Bronchial epithelial cell (primary cell): ENCODE results near the gene STOX1. TPM values are rescaled to one million over a fixed set of nuclear protein-coding genes. Genes with fewer than 3 reads are reported as not detected.
A peak's percentile ranks its signal among the peaks of the same experiment; 100 is the strongest.

ENCODE experiments used
- DNase-seq: peaks from one replicate; pipeline ENCODE4 v3.0.0-alpha.2; 2010; ENCODE audit warnings: low read depth
- FAIRE-seq: peaks from 2 replicates; lab custom pipeline; 2011; peaks lifted over from hg19 to GRCh38; lab: Jason Lieb, UNC
- H3K27me3 ChIP-seq: 2 replicates; pipeline ENCODE4 v1.5.1; 2011; ENCODE audit warnings: low read length; ENCODE audit not compliant: control insufficient read depth, insufficient read depth
- H3K36me3 ChIP-seq: 2 replicates; pipeline ENCODE4 v1.5.1; 2011; ENCODE audit warnings: low read length; ENCODE audit not compliant: control insufficient read depth, insufficient read depth
- H3K4me3 ChIP-seq: 2 replicates; pipeline ENCODE4 v1.5.1; 2011; ENCODE audit warnings: mild to moderate bottlenecking, low read depth, low read length, control low read depth
- total RNA-seq: library from RNA; depleted of rRNA; stranded (reverse); fragments of >200 nt; gene quantifications from 2 replicates; pipeline ENCODE4 v1.2.1, GENCODE V29; 2014
- TF ChIP-seq, protein P1 (sequence below): IDR thresholded peaks from 2 replicates; pipeline ENCODE4 v1.5.1; 2011; ENCODE audit warnings: mild to moderate bottlenecking, moderate library complexity, low read length, control low read depth, inconsistent platforms; ENCODE audit not compliant: insufficient read depth, severe bottlenecking

The STOX1 gene
- total RNA-seq, 1 donor from 2014 or later: under 0.01 TPM

DNA sequence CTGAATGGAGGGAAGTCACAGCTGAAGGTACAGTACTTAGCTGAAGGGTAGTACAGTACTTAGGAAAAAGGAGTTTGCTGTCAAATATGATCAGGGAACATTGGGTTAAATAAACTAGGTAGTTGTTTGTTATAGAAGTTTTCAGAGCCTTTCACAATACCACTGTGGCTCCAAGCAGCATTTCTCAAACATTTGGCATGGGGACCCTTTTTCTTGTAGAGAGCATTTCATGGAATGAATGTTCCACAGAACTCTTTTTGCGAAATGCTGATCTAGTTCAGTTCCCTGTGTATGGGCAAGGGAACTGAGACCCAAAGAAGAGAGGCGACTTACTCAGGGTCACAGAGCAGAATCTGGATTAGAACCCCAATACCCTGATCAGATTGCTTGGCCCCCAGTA lies 42.3 kb downstream of the STOX1 start:
- H3K4me3 ChIP-seq: no peak overlapping the region
- H3K36me3 ChIP-seq: no peaks in the 10 kb centered on the region
- DNase-seq: no peak
- no peak for FAIRE-seq
- TF ChIP-seq, protein P1, sequence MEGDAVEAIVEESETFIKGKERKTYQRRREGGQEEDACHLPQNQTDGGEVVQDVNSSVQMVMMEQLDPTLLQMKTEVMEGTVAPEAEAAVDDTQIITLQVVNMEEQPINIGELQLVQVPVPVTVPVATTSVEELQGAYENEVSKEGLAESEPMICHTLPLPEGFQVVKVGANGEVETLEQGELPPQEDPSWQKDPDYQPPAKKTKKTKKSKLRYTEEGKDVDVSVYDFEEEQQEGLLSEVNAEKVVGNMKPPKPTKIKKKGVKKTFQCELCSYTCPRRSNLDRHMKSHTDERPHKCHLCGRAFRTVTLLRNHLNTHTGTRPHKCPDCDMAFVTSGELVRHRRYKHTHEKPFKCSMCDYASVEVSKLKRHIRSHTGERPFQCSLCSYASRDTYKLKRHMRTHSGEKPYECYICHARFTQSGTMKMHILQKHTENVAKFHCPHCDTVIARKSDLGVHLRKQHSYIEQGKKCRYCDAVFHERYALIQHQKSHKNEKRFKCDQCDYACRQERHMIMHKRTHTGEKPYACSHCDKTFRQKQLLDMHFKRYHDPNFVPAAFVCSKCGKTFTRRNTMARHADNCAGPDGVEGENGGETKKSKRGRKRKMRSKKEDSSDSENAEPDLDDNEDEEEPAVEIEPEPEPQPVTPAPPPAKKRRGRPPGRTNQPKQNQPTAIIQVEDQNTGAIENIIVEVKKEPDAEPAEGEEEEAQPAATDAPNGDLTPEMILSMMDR: no peak
- H3K27me3 ChIP-seq: no peaks in the 10 kb centered on the region

DNA sequence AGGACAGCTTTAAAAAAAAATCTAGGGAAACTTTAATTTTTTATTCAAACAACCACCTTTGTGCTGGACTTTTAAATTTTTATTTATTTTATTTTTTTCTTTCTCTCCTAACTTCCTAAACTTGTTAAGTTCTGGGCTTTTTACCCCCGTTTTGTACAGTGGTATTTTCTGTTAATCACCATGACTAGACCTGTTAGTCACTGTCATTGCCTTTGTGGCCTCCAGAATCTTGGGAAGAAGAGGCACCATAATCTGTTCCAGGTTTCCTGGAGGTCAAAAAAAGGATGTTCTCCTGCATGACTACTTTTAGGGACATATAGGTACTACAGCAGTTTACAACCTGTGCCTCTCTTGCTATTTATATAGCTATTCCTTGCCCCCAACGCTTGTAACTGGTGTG lies 42.7 kb downstream of the STOX1 start:
- FAIRE-seq (no peak), DNase-seq (no peak)
- no peaks in the 10 kb centered on the region for H3K27me3 ChIP-seq
- no peak overlapping the region for H3K4me3 ChIP-seq
- TF ChIP-seq, protein P1: no peak
- no peaks in the 10 kb centered on the region for H3K36me3 ChIP-seq

DNA sequence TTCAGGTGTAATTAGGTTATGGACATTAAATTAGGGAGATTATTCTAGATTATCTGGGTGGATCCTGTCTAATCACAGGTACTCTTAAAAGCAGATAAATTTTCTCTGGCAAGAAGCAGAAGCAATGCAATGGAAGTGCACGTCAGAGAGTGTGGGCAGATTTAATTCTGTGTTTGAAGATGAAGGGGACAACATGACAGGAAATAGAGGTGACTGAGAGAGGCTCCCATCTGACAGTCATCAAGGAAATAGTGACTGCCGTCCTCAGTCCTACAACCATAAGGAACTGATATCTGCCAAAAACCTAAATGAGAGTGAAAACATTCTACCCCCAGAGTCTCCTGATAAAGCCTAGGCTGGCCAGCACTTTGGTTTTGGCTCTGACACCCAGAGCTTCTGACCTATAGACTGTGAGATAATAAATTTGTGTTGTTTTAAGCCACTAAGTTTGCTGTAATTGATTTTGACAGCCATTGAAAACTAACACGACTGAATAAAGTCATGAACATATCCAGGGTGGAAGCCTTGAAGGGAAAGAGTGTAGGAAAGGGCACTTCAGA lies 43.3 kb downstream of the STOX1 start:
- H3K36me3 ChIP-seq: no peaks in the 10 kb centered on the region
- DNase-seq: no peak
- TF ChIP-seq, protein P1: no peak
- no peak overlapping the region for H3K4me3 ChIP-seq
- FAIRE-seq: no peak
- no peaks in the 10 kb centered on the region for H3K27me3 ChIP-seq

DNA sequence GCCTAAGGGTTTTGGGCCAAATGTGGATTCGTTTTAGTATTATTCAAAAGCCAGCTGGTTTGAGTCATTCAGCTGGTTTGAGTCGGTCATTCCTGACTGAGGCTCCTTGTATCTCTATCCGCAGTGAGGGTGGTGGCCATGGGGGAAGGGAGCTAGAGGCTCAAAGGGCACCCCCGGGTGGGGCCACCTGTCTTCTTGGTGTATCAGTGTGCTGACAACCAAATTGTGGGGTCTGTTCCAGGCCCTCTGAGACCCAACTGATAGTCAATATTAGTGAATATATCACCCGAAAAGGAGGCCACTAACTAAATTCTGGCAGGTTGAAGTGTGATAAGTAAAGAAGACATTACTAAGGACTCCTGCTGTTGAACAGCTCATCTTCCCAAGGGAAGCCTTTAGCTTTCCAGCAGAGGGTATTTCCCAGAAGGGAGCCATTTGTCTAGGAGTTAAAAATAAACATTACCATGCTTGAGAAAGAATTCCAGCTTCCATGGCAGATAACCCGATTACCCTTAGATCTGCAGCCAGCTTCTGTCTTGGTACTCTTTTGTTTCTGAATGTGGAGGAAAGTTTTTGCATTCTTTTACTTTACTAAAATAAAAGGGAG lies 43.9 kb downstream of the STOX1 start:
- H3K4me3 ChIP-seq: no peak overlapping the region
- DNase-seq (peak; percentile 2), FAIRE-seq (no peak)
- H3K36me3 ChIP-seq: no peaks in the 10 kb centered on the region
- H3K27me3 ChIP-seq: no peaks in the 10 kb centered on the region
- TF ChIP-seq, protein P1: no peak

DNA sequence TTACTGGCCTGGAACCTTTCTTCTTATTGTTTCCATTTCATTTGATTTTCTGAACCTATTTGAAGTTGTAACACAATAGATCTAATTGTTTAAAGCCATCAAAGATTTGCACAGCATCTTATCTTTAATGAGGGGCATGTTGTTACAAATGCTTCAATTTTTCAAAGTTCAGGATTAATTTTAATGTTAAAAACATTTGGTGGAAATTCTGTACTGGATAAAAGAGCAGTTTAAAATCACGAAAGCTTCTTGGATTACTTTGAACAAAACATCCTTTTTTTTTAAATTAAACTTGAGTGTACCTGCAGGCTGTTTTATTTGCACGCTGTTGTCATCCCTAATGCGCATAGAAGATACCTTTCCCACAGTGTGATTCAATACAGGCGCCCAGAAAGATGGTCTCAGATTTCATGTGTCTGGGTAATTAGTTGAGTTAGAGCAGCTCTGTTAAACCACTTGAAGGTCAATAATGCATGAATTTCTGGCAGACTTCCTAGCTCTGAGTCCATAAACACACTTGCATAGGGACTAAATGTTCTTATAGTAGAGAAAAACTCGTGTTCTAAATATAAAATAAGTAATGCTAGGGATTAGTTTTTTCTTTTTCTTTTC lies 44.5 kb downstream of the STOX1 start:
- TF ChIP-seq, protein P1: no peak
- H3K4me3 ChIP-seq: no peak overlapping the region
- no peaks in the 10 kb centered on the region for H3K36me3 ChIP-seq
- no peaks in the 10 kb centered on the region for H3K27me3 ChIP-seq
- no peak for FAIRE-seq
- peak; percentile 29 for DNase-seq
